Measurements from ENCODE around the gene U2AF2.

- TF ChIP-seq CTCF (IDR thresholded peaks at IDR 0.05) (no peak), POLR2A (IDR thresholded peaks at IDR 0.05) (no peak)
Measured at GRCh38 chr19:55658846-55659459, 4.1 kb downstream of the U2AF2 start.

Data from esophagus squamous epithelium (tissue), 4 donors.